ENCODE results near the gene SEMG2.

Gene SEMG2

DNA sequence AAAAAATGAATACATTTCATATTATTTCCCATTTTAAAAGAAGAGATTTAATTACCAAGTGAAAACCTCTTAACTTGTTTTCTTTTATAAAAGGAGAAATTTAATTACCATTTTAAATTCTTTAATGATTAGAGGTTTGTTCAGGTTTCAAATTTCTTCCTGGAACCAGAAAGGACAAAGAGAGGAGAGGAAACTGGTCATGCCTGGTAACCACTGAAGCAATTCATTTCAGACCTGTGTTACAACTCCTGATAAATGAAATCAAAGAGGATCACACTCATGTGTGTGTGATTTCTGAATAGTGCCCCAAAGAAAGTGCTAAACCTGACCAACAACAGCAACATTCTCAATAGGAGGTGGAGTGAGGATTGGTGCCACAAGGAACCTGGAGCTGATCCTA lies 45.8 kb downstream of the SEMG2 start:
- DNase-seq (ENCODE audit: low read depth, low spot score), result no peak
- Histone ChIP-seq H3K9me3 (ENCODE audit: insufficient read depth, low read length) (no peaks in the 10 kb centered on the region), H3K36me3 (ENCODE audit: insufficient read depth, insufficient read length, low read length) (no peaks in the 10 kb centered on the region), H3K4me3 (ENCODE audit: insufficient read length, low read depth) (no peak overlapping the region), H3K4me1 (ENCODE audit: insufficient read depth, insufficient read length) (no peaks in the 10 kb centered on the region), H3K27me3 (ENCODE audit: insufficient read depth, insufficient read length) (no peaks in the 10 kb centered on the region), H3K9ac (ENCODE audit: insufficient read length, low read depth) (no peak overlapping the region)
- TF ChIP-seq YY1 (IDR thresholded peaks at IDR 0.05; ENCODE audit: insufficient read depth, insufficient read length) (no peak), SUZ12 (IDR thresholded peaks at IDR 0.05; ENCODE audit: extremely low read depth, insufficient read depth, insufficient read length) (no peak), ZNF274 (IDR thresholded peaks at IDR 0.05; ENCODE audit: low read depth, low read length) (no peak)

DNA sequence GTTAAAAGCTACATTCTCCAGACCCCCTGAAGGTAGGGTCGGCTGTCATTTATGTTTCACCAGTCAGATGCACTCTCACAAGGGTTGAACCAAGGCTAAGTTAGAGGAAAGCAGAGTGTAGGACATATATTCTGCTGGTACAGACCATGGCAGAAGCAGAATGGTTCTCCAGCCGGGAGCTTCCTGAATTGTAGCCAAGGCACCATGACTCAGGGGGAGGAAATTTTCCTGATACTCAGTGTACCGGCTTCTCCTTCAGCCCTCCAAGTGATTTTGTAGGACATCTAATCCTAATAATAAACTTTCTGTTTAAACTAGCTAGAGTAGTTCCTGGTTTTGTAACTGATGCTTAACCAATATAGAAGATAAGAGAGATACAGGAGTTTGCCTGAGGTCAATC lies 47.4 kb downstream of the SEMG2 start:
- TF ChIP-seq YY1 (IDR thresholded peaks at IDR 0.05; ENCODE audit: insufficient read depth, insufficient read length) (no peak), SUZ12 (IDR thresholded peaks at IDR 0.05; ENCODE audit: extremely low read depth, insufficient read depth, insufficient read length) (no peak), ZNF274 (IDR thresholded peaks at IDR 0.05; ENCODE audit: low read depth, low read length) (no peak)
- H3K36me3 ChIP-seq (ENCODE audit: insufficient read depth, insufficient read length, low read length), result no peaks in the 10 kb centered on the region
- no peak overlapping the region for H3K9ac ChIP-seq (ENCODE audit: insufficient read length, low read depth)
- no peak for DNase-seq (ENCODE audit: low read depth, low spot score)
- H3K9me3 ChIP-seq (ENCODE audit: insufficient read depth, low read length), result no peaks in the 10 kb centered on the region
- no peaks in the 10 kb centered on the region for H3K4me1 ChIP-seq (ENCODE audit: insufficient read depth, insufficient read length)
- H3K4me3 ChIP-seq (ENCODE audit: insufficient read length, low read depth), result no peak overlapping the region
- no peaks in the 10 kb centered on the region for H3K27me3 ChIP-seq (ENCODE audit: insufficient read depth, insufficient read length)

DNA sequence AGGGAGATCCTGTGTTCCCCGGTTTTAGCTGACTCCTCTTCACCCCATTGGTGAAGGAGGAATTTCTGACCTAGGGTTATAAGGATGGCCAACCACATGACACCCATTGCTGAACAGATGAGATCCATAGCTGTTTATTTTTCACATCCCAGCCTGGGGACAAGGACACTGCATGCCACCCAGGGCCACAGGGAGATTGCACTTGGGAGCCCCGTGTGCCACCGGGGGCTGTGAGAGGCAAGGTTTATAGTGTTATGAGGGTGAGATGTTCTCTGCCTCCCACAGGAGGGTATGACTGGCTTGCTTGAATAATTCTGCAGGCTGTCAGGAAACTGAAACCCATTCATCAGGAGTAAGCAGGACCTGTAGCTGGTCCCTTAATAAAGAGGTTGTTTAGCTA lies 47.9 kb downstream of the SEMG2 start:
- Histone ChIP-seq H3K4me1 (ENCODE audit: insufficient read depth, insufficient read length) (no peaks in the 10 kb centered on the region), H3K27me3 (ENCODE audit: insufficient read depth, insufficient read length) (no peaks in the 10 kb centered on the region), H3K36me3 (ENCODE audit: insufficient read depth, insufficient read length, low read length) (no peaks in the 10 kb centered on the region), H3K9me3 (ENCODE audit: insufficient read depth, low read length) (no peaks in the 10 kb centered on the region), H3K9ac (ENCODE audit: insufficient read length, low read depth) (no peak overlapping the region), H3K4me3 (ENCODE audit: insufficient read length, low read depth) (no peak overlapping the region)
- DNase-seq (ENCODE audit: low read depth, low spot score), result no peak
- no peak for TF ChIP-seq ZNF274 (IDR thresholded peaks at IDR 0.05; ENCODE audit: low read depth, low read length)
- TF ChIP-seq SUZ12 (IDR thresholded peaks at IDR 0.05; ENCODE audit: extremely low read depth, insufficient read depth, insufficient read length), result no peak

- Histone ChIP-seq H3K9ac (ENCODE audit: insufficient read length, low read depth) (no peak overlapping the region), H3K27me3 (ENCODE audit: insufficient read depth, insufficient read length) (no peaks in the 10 kb centered on the region), H3K4me1 (ENCODE audit: insufficient read depth, insufficient read length) (no peaks in the 10 kb centered on the region), H3K9me3 (ENCODE audit: insufficient read depth, low read length) (no peaks in the 10 kb centered on the region), H3K36me3 (ENCODE audit: insufficient read depth, insufficient read length, low read length) (no peaks in the 10 kb centered on the region), H3K4me3 (ENCODE audit: insufficient read length, low read depth) (no peak overlapping the region)
- TF ChIP-seq ZNF274 (IDR thresholded peaks at IDR 0.05; ENCODE audit: low read depth, low read length) (no peak), SUZ12 (IDR thresholded peaks at IDR 0.05; ENCODE audit: extremely low read depth, insufficient read depth, insufficient read length) (no peak), YY1 (IDR thresholded peaks at IDR 0.05; ENCODE audit: insufficient read depth, insufficient read length) (no peak)
- DNase-seq (ENCODE audit: low read depth, low spot score), result no peak
Measured at GRCh38 chr20:45269754-45270270, 48.6 kb downstream of the SEMG2 start.

Measured in NT2/D1 (cell line).